H1 (cell line): ENCODE measurements around the gene GPA33. TPM values are rescaled to one million over a fixed set of nuclear protein-coding genes. Genes with fewer than 3 reads are reported as not detected.

Experiments used
- FOSL1 ChIP-seq: IDR thresholded peaks from 2 replicates; pipeline ENCODE4 v1.6.1; 2011; ENCODE audit warnings: mild to moderate bottlenecking, low read depth, low read length, moderate library complexity; ENCODE audit not compliant: insufficient read depth
- RAD21 ChIP-seq, 2 experiments: IDR thresholded peaks in 1 of 2; conservative IDR thresholded peaks in 1 of 2; 2 replicates each; pipeline ENCODE4 v1.6.1; 2011; ENCODE audit warnings: low read depth in 2 of 2, low read length in 2 of 2, improper control_type of control experiment in 1 of 2, inconsistent platforms in 1 of 2, mild to moderate bottlenecking in 1 of 2, moderate library complexity in 1 of 2
- SAP30 ChIP-seq: fragments of 300-600 bp; sonication (generic); IDR thresholded peaks from 2 replicates; pipeline ENCODE4 v1.7.1; 2012; ENCODE audit warnings: low read length, moderate library complexity, mild to moderate bottlenecking, inconsistent platforms; ENCODE audit not compliant: insufficient read depth, insufficient replicate concordance
- polyA plus RNA-seq, 7 experiments: library from polyadenylated mRNA; depleted of rRNA in 3 of 7; stranded (reverse) in 5 of 7; unstranded in 2 of 7; fragments of >200 nt in 5 of 7; fragments of 200-250 nt in 2 of 7; gene quantifications; 1 replicate in 5 of 7; 2 replicates in 1 of 7; 4 replicates in 1 of 7; pipeline versions ENCODE4 v1.2.1 to v1.2.3, GENCODE V29; 2011 to 2013; ENCODE audit warnings: missing spikeins in 2 of 7, mixed read lengths in 2 of 7
- total RNA-seq: library from RNA; stranded (reverse); fragmentation: NEBNext Ultra II Directional; extraction: Animal tissue kit (Norgen Biotek cat#: 25700); gene quantifications from 2 replicates; pipeline ENCODE4 v1.2.1, GENCODE V29; 2021
- TF ChIP-seq, protein P1 (sequence below): IDR thresholded peaks from 2 replicates; pipeline ENCODE4 v1.6.1; 2012; ENCODE audit warnings: inconsistent platforms

GPA33 gene
- total and polyA plus RNA-seq, 2 of the 8 experiments (the other 6 are each of a cell fraction or from before 2014, with no cell fraction given): 0.19 to 0.67 TPM

DNA sequence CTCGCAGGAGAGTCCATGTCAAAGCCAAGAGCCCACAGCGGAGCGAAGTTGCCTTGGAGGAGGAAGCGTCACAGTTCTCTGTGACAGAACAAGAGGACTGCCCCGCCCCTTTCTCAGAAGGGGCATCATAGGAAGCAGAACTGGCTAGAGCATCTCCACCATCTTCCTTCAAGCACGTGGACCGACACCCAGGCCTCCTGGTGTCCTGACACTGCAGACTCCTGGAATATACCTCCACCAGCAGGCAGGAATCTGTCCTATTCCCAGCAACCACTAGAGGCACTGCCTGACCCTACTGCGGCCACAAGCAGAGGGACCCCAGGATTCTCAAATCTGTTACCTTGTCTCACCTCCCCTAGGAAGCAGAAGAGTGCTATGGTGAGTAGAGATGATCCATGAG, 37.8 kb downstream of the GPA33 start (continued):
- TF ChIP-seq SAP30 (no peak), RAD21 (IDR thresholded peaks at IDR 0.05 in 1 of 2, conservative IDR thresholded peaks at IDR 0.05 in 1 of 2; ENCODE audit: low read depth in 2 of 2, low read length in 2 of 2) (peak; percentile 62 to 73), FOSL1 (no peak)
- TF ChIP-seq, protein P1, sequence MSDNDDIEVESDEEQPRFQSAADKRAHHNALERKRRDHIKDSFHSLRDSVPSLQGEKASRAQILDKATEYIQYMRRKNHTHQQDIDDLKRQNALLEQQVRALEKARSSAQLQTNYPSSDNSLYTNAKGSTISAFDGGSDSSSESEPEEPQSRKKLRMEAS: peak; percentile 87
